Measurements from ENCODE around the gene SLC27A3. TPM values are rescaled to one million over a fixed set of nuclear protein-coding genes. Genes with fewer than 3 reads are reported as not detected.
A peak's percentile ranks its signal among the peaks of the same experiment; 100 is the strongest.

Gene SLC27A3
- total RNA-seq, 2 experiments from 2014 or later, result 4.5 to 10.2 TPM

DNA sequence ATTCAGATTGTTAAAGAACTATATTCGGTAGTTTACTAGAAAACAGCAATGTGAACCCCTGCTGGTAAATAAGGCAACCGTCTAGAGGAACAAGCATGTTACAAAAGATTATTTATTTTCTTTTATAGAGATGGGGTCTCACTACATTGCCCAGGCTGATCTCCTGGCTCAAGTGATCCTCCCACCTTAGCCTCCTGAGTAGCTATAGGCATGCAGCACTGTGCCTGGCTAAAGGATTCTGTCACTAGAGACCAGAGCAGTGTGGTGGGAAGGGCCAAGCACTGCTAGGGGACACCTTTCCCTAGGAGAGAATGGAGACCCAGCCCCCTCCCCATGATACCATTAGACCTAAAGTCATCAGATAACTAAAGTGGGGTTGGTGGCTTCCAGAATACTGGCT, 28.9 kb downstream of the SLC27A3 start:
- intact Hi-C loops (cut with micrococcal nuclease; ENCODE audit: unreplicated experiment), result loop anchor here (2.0 kb wide), 1 partner anchor 117 kb away; no protein-coding TSS in a partner anchor
- no TSS peak for BruUV-seq (replicated peaks)
- H3K27ac ChIP-seq (ENCODE audit: low read depth, low read length, poor library complexity, severe bottlenecking), result peak overlapping the region; percentile 86

DNA sequence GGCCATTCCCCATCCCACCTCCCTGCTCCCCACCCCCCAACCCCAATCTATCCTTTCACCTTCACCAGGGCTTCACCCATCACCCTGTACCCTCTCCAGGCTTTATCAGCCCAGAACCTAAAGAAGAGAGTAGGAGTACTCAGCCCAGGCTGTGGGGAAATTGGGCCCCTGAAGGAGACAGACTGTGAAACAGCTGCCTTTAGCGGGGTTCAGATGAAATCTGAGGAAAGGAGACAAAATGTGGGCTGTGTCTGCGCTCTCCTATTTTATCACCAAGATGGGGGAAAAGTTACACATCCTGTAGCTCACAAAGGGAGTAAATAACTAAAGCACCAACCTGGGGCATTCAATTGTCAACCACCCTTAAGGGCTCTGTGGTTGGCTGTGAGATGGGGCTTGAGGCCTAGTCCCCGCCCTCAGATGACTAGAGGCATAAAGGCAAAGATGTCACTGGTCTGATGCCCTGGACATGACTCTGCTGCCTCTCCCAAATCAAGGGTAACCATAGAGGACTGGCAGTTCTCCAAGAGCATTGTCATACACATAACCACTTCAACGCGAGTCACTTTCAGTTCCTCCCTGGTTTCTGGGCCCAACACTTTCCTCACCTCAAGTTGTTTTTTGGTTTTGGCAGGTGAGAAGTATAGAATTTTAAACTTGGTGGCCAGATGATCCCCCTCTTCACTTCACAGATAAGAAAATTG, 30.0 kb downstream of the SLC27A3 start:
- H3K36me3 ChIP-seq (ENCODE audit: insufficient read depth, low read length), result peaks cover 48% of the 10 kb centered on the region; the same call in 1 of the 2 replicates
- H3K4me2 ChIP-seq (ENCODE audit: low read length), result peak overlapping the region; percentile 57
- peak overlapping the region; percentile 86 for H3K27ac ChIP-seq (ENCODE audit: low read depth, low read length, poor library complexity, severe bottlenecking)
- intact Hi-C loops (cut with micrococcal nuclease; ENCODE audit: unreplicated experiment), result loop anchor here (2.0 kb wide), 1 partner anchor 116 kb away; no protein-coding TSS in a partner anchor
- H4K20me1 ChIP-seq (ENCODE audit: insufficient read depth, low read length), result no peaks in the 10 kb centered on the region
- H3K4me1 ChIP-seq (ENCODE audit: insufficient read depth, low read length, poor library complexity, severe bottlenecking), result peaks cover 37% of the 10 kb centered on the region
- TF ChIP-seq EZH2phosphoT487 (IDR thresholded peaks at IDR 0.05; ENCODE audit: borderline replicate concordance, low read depth, low read length) (no peak), CTCF (conservative IDR thresholded peaks at IDR 0.05; ENCODE audit: low read length) (no peak)
- peak; percentile 90 for DNase-seq (ENCODE audit: low spot score)
- H3K79me2 ChIP-seq (ENCODE audit: insufficient read depth, low read depth, low read length), result no peaks in the 10 kb centered on the region
- peak overlapping the region; percentile 11 for H3K4me3 ChIP-seq (ENCODE audit: low read depth, low read length, poor library complexity, severe bottlenecking)
- H2AFZ ChIP-seq (ENCODE audit: low read length), result no peak overlapping the region
- ChIA-PET CTCF (ENCODE audit: unreplicated experiment) (no interaction called here), POLR2A (interaction anchor here (0.5 to 1.5 kb wide), 8 partner anchors 34 to 185 kb away, joined by 3 to 8 read pairs (median 4); partner anchors contain the start of genes JTB and RPS27)
- H3K9me2 ChIP-seq (ENCODE audit: insufficient read depth, low read length), result no peaks in the 10 kb centered on the region
- no TSS peak for BruUV-seq (replicated peaks)
- no peaks in the 10 kb centered on the region for H3K9me3 ChIP-seq (ENCODE audit: low read length)

More for the DNA sequence above, 28.9 kb downstream of the SLC27A3 start:
- Histone ChIP-seq H4K20me1 (ENCODE audit: insufficient read depth, low read length) (no peaks in the 10 kb centered on the region), H3K4me3 (ENCODE audit: low read depth, low read length, poor library complexity, severe bottlenecking) (no peak overlapping the region), H3K9me2 (ENCODE audit: insufficient read depth, low read length) (no peaks in the 10 kb centered on the region), H3K79me2 (ENCODE audit: insufficient read depth, low read depth, low read length) (no peaks in the 10 kb centered on the region), H3K4me2 (ENCODE audit: low read length) (peak overlapping the region; percentile 29), H3K36me3 (ENCODE audit: insufficient read depth, low read length) (peaks cover 37% of the 10 kb centered on the region; the same call in 1 of the 2 replicates), H3K4me1 (ENCODE audit: insufficient read depth, low read length, poor library complexity, severe bottlenecking) (peaks cover 37% of the 10 kb centered on the region), H3K9me3 (ENCODE audit: low read length) (no peaks in the 10 kb centered on the region), H2AFZ (ENCODE audit: low read length) (no peak overlapping the region)
- ChIA-PET CTCF (ENCODE audit: unreplicated experiment) (interaction anchor here (1.6 kb wide), 1 partner anchor 183 kb away, joined by 3 read pairs; no protein-coding TSS in a partner anchor), POLR2A (interaction anchor here (0.6 to 1.5 kb wide), 6 partner anchors 13 to 186 kb away, joined by 3 to 8 read pairs (median 3); partner anchors contain the start of genes JTB and RPS27)
- no peak for DNase-seq (ENCODE audit: low spot score)
- TF ChIP-seq EZH2phosphoT487 (IDR thresholded peaks at IDR 0.05; ENCODE audit: borderline replicate concordance, low read depth, low read length) (no peak), CTCF (conservative IDR thresholded peaks at IDR 0.05; ENCODE audit: low read length) (no peak)
